HG02973 (cell line): Measurements from ENCODE around the gene ZNF558.
A peak's percentile ranks its signal among the peaks of the same experiment; 100 is the strongest.

Experiments
- ATAC-seq: cut with Tn5 transposase; IDR thresholded peaks from one replicate; pipeline ENCODE4 v1.9.1; 2021; ENCODE audit warnings: moderate library complexity; ENCODE audit not compliant: unreplicated experiment

ZNF558 gene

GRCh38 chr19:8832132-8833021 is at the start of gene ZNF558, which contains the start of gene MBD3L1:
Gene ZNF558, minus strand, starts transcription at chr19:8832304. Its CDS starts 9,645 bp downstream, at chr19:8822659.
Gene MBD3L1, plus strand, starts transcription at chr19:8832377. Its CDS starts 10,302 bp downstream, at chr19:8842679.
- peak; percentile 83 for ATAC-seq

- ATAC-seq = no peak
Measured at GRCh38 chr19:8881512-8881911, 49.4 kb upstream of the ZNF558 start.

GRCh38 chr19:8880868-8881488 is 48.9 kb upstream of the ZNF558 start:
- ATAC-seq = no peak

GRCh38 chr19:8877854-8878705 is 46.0 kb upstream of the ZNF558 start:
- no peak for ATAC-seq

- no peak for ATAC-seq
Measured at GRCh38 chr19:8866344-8866743, 34.2 kb upstream of the ZNF558 start.

- no peak for ATAC-seq
Measured at GRCh38 chr19:8858260-8858659, 26.2 kb upstream of the ZNF558 start.

- ATAC-seq = no peak
Measured at GRCh38 chr19:8850488-8850887, 18.4 kb upstream of the ZNF558 start.

- no peak for ATAC-seq
Measured at GRCh38 chr19:8849232-8849631, 17.1 kb upstream of the ZNF558 start.

GRCh38 chr19:8846819-8847218 is 14.7 kb upstream of the ZNF558 start:
- no peak for ATAC-seq

- no peak for ATAC-seq
Measured at GRCh38 chr19:8840708-8841107, 8.6 kb upstream of the ZNF558 start.

- ATAC-seq = no peak
Measured at GRCh38 chr19:8835877-8836276, 3.8 kb upstream of the ZNF558 start.

GRCh38 chr19:8835446-8835845 is 3.3 kb upstream of the ZNF558 start:
- no peak for ATAC-seq

- peak; percentile 14 for ATAC-seq
Measured at GRCh38 chr19:8831832-8832131, 322 bp downstream of the ZNF558 start.

- ATAC-seq = no peak
Measured at GRCh38 chr19:8831373-8831772, 731 bp downstream of the ZNF558 start.

GRCh38 chr19:8827277-8827676 is 4.8 kb downstream of the ZNF558 start:
- ATAC-seq = no peak

- ATAC-seq = no peak
Measured at GRCh38 chr19:8826371-8826770, 5.7 kb downstream of the ZNF558 start.

- ATAC-seq = no peak
Measured at GRCh38 chr19:8821748-8822241, 10.3 kb downstream of the ZNF558 start.

GRCh38 chr19:8820234-8820633 is 11.9 kb downstream of the ZNF558 start:
- ATAC-seq = no peak

GRCh38 chr19:8815780-8816179 is 16.3 kb downstream of the ZNF558 start:
- no peak for ATAC-seq

- no peak for ATAC-seq
Measured at GRCh38 chr19:8814176-8814575, 17.9 kb downstream of the ZNF558 start.
